ENCODE results near the gene MGA. TPM values are rescaled to one million over a fixed set of nuclear protein-coding genes. Genes with fewer than 3 reads are reported as not detected.

The MGA gene
- total RNA-seq, 2 experiments from 2014 or later = 36.1 to 37.1 TPM

DNA sequence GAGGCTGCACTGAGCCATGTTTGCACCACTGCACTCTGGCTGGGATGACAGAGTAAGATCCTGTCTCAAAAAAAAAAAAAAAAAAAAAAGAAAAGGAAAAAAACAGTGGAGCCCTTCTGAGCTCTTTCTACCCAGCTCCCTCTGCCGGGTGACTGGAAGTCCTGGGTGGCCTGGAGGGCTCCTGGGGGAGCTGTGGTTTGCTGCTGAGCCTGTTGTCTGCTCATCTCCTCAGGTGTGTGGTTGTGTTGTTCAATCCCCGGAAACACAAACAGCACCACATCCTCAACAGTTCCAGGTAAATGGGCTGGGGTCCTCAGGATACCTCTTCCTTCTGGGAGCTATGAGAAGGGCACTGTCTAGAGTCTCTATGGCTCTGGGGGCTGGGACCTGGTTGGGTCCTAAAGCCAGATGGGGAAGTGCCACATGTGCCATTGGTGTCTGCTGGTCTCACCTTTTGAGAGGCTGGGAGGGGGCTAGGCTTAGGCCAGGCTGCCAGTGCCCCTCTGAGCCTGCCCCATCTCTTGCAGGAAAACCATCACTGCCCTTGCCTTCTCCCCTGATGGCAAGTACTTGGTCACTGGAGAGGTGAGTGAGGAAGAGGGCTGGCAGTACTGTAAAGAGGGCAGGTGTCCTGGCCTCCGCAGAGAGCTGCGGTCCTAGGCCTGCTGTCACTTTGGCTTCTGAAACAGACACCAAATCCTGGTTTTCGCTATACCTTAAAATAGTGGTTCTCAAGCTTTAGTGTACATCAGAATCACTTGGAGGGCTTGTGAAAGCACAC, 150.6 kb downstream of the MGA start:
- Mint-ChIP-seq H3K36me3 (ENCODE audit: low read depth) (peaks cover 6% of the 10 kb centered on the region), H3K4me1 (ENCODE audit: low read depth) (peaks cover 35% of the 10 kb centered on the region), H3K27me3 (ENCODE audit: low read depth) (no peaks in the 10 kb centered on the region), H3K9me3 (ENCODE audit: insufficient read depth) (no peaks in the 10 kb centered on the region), H3K27ac (peak overlapping the region; percentile 69), H3K4me3 (no peak overlapping the region)
- ATAC-seq (peak; percentile 35), DNase-seq (no peak)
- ChIA-PET CTCF (interaction anchor here (0.8 to 8.1 kb wide), 32 partner anchors 9 to 368 kb away, joined by 3 to 333 read pairs (median 5); partner anchors contain the start of gene MAPKBP1), POLR2A (interaction anchor here (0.9 to 3.5 kb wide), 3 partner anchors 14 to 277 kb away, joined by 3 to 31 read pairs (median 3); partner anchors contain the start of gene MAPKBP1)

DNA sequence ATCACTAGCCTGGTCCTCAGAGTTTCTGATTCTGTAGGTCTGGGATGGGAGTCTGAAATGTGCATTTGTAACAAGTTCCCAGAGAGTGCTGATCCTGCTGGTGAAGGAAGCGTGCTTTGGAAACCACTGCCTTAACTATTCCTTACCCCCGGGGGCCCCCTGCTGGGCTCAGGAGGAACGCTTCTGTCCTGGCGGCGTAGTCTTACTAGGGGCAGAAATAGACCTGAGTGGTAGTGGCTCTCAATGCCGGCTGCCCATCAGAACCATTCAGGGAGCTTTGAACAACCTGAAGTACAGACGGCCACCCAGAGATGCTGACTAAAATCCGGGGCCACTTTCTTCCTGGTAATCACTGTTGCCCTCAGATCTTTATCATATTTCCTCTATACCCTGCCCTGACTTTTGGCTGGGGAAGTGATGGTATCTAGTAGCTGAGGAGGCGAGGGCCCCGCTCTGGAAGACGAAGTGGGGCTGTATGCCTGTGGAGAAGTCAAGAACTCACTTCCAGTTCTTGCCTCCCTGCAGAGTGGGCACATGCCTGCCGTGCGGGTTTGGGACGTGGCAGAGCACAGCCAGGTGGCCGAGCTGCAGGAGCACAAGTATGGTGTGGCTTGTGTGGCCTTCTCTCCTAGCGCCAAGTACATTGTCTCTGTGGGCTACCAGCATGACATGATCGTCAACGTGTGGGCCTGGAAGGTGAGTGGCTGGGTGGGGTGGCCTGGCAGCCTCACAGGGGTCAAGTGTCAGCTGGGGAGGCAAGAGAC, 151.4 kb downstream of the MGA start:
- peaks cover 7% of the 10 kb centered on the region for H3K36me3 Mint-ChIP-seq (ENCODE audit: low read depth)

DNA sequence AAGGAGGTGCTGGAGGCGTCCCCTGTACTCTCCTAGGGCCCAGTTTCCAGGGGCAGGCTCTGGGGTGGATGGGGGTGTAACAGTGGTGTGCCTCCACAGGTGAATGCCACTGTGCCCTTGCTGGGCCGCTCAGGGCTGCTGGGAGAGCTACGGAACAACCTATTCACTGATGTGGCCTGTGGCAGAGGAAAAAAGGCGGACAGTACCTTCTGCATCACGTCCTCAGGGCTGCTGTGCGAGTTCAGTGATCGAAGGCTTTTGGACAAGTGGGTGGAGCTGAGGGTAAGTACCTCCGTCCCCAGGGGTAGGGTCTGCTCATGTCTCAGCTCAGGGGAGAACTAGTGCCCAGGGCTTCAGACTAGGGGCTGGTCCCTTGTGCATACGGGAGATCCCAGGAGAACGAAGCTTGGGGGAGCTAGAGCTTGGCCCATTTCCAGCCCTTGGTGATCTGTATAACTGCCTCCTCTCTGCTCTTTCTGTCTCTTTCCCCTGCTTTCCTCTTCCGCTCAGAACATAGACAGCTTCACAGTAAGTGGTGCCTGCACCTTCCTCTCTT, 152.7 kb downstream of the MGA start:
- Mint-ChIP-seq H3K4me1 (ENCODE audit: low read depth) (peaks cover 33% of the 10 kb centered on the region), H3K27me3 (ENCODE audit: low read depth) (no peaks in the 10 kb centered on the region), H3K36me3 (ENCODE audit: low read depth) (peaks cover 13% of the 10 kb centered on the region), H3K4me3 (no peak overlapping the region), H3K9me3 (ENCODE audit: insufficient read depth) (no peaks in the 10 kb centered on the region), H3K27ac (no peak overlapping the region)
- CTCF ChIA-PET = interaction anchor here (0.8 to 8.1 kb wide), 15 partner anchors 15 to 370 kb away, joined by 3 to 333 read pairs (median 6); partner anchors contain the start of genes JMJD7 and MAPKBP1
- no peak for DNase-seq
- ATAC-seq = no peak
- POLR2A ChIA-PET = interaction anchor here (1.7 kb wide), 1 partner anchor 33 kb away, joined by 3 read pairs; no protein-coding TSS in a partner anchor

More for the DNA sequence above, 151.4 kb downstream of the MGA start:
- Mint-ChIP-seq H3K4me3 (no peak overlapping the region), H3K4me1 (ENCODE audit: low read depth) (peaks cover 34% of the 10 kb centered on the region), H3K9me3 (ENCODE audit: insufficient read depth) (no peaks in the 10 kb centered on the region), H3K27me3 (ENCODE audit: low read depth) (no peaks in the 10 kb centered on the region), H3K27ac (peak overlapping the region; percentile 69)
- DNase-seq (peak; percentile 80), ATAC-seq (peak; percentile 89)
- ChIA-PET CTCF (interaction anchor here (0.7 to 8.1 kb wide), 49 partner anchors 9 to 369 kb away, joined by 3 to 333 read pairs (median 4); partner anchors contain the start of genes JMJD7 and MAPKBP1), POLR2A (interaction anchor here (0.9 to 3.5 kb wide), 4 partner anchors 15 to 276 kb away, joined by 3 to 31 read pairs (median 3); partner anchors contain the start of gene MAPKBP1)

DNA sequence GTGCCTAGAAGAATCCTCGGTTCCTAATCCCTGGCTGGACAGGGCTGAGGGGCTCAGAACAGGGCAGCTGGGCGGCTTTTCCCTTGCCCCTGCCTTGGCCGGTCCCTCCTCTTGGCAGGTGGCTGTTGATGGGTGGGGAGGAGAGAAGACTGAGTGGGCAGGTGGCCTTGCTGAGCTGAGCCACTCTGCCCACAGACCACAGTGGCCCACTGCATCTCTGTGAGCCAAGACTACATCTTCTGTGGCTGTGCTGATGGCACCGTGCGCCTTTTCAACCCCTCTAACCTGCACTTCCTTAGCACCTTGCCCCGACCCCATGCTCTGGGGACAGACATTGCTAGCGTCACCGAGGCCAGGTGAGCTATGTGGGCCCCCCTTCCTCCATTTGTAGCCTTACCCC, 153.2 kb downstream of the MGA start:
- DNase-seq = no peak
- Mint-ChIP-seq H3K36me3 (ENCODE audit: low read depth) (peaks cover 13% of the 10 kb centered on the region), H3K27me3 (ENCODE audit: low read depth) (no peaks in the 10 kb centered on the region), H3K4me3 (no peak overlapping the region), H3K4me1 (ENCODE audit: low read depth) (peaks cover 33% of the 10 kb centered on the region), H3K9me3 (ENCODE audit: insufficient read depth) (no peaks in the 10 kb centered on the region), H3K27ac (no peak overlapping the region)
- ChIA-PET POLR2A (no interaction called here), CTCF (interaction anchor here (0.8 to 8.1 kb wide), 4 partner anchors 29 to 118 kb away, joined by 3 to 333 read pairs (median 5); partner anchors contain the start of gene MAPKBP1)
- ATAC-seq = no peak

DNA sequence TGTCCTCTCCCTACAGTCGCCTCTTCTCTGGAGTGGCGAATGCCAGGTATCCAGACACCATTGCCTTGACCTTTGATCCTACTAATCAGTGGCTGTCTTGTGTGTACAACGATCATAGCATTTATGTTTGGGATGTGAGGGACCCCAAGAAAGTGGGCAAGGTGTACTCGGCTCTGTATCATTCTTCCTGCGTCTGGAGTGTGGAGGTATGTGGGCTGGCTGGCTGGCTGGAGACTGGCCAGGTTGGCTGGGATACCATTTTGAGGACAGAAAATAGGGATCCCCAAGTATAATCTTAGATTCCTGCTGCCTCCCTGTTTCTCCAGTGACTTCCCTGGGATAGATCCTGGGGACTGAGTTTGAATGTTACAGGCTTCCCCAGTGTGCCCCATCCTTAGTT, 154.3 kb downstream of the MGA start:
- Mint-ChIP-seq H3K4me1 (ENCODE audit: low read depth) (peaks cover 29% of the 10 kb centered on the region), H3K27me3 (ENCODE audit: low read depth) (no peaks in the 10 kb centered on the region), H3K36me3 (ENCODE audit: low read depth) (peaks cover 17% of the 10 kb centered on the region), H3K4me3 (no peak overlapping the region), H3K27ac (no peak overlapping the region), H3K9me3 (ENCODE audit: insufficient read depth) (no peaks in the 10 kb centered on the region)
- CTCF ChIA-PET = interaction anchor here (1.1 to 8.1 kb wide), 2 partner anchors 30 to 39 kb away, joined by 3 to 333 read pairs; partner anchors contain the start of gene MAPKBP1
- POLR2A ChIA-PET = no interaction called here
- DNase-seq (no peak), ATAC-seq (no peak)

DNA sequence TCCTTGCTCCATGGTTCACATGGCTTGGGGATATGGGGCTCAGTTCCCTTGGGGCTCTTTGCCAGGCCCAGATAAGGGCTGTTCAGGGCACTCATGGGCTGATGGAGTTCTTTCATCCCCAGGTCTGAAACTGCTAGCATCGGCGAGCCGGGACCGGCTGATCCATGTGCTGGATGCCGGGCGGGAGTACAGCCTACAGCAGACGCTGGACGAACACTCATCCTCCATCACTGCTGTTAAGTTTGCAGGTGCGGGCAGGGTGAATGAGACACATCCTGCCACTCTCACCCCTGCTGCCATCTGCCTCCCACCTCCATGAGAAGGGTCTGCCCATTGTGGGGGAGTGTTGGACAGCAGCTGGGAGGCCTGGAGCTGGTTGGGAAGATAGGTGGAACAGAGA, 156.6 kb downstream of the MGA start:
- CTCF ChIA-PET = interaction anchor here (1.5 kb wide), 1 partner anchor 43 kb away, joined by 4 read pairs; the partner anchor contains the start of gene MAPKBP1
- Mint-ChIP-seq H3K27ac (no peak overlapping the region), H3K36me3 (ENCODE audit: low read depth) (peaks cover 23% of the 10 kb centered on the region)

DNA sequence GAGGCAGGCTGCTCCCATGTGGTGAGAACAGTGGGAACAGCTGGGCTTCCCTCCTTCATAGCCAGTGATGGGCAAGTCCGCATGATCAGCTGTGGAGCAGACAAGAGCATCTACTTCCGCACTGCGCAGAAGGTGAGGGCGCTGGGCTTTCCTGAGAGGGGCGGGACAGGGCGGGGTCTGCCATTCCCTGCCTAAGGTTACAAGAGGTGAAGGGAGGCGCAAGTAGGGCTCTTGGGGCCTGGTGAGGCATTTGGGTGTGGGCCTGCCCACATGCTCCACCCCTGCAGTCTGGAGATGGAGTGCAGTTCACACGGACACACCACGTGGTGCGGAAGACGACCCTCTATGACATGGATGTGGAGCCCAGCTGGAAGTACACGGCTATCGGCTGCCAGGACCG, 157.1 kb downstream of the MGA start:
- Mint-ChIP-seq H3K27me3 (ENCODE audit: low read depth) (no peaks in the 10 kb centered on the region), H3K36me3 (ENCODE audit: low read depth) (peaks cover 23% of the 10 kb centered on the region), H3K4me3 (no peak overlapping the region), H3K9me3 (ENCODE audit: insufficient read depth) (no peaks in the 10 kb centered on the region), H3K27ac (no peak overlapping the region), H3K4me1 (ENCODE audit: low read depth) (peaks cover 2% of the 10 kb centered on the region)
- DNase-seq (no peak), ATAC-seq (no peak)
- POLR2A ChIA-PET = no interaction called here
- CTCF ChIA-PET = interaction anchor here (1.1 to 1.5 kb wide), 3 partner anchors 40 to 45 kb away, joined by 3 to 5 read pairs (median 4); partner anchors contain the start of gene MAPKBP1

More for the DNA sequence above, 156.6 kb downstream of the MGA start:
- POLR2A ChIA-PET = no interaction called here
- Mint-ChIP-seq H3K4me3 (no peak overlapping the region), H3K4me1 (ENCODE audit: low read depth) (peaks cover 7% of the 10 kb centered on the region), H3K27me3 (ENCODE audit: low read depth) (no peaks in the 10 kb centered on the region), H3K9me3 (ENCODE audit: insufficient read depth) (no peaks in the 10 kb centered on the region)
- DNase-seq (no peak), ATAC-seq (no peak)

DNA sequence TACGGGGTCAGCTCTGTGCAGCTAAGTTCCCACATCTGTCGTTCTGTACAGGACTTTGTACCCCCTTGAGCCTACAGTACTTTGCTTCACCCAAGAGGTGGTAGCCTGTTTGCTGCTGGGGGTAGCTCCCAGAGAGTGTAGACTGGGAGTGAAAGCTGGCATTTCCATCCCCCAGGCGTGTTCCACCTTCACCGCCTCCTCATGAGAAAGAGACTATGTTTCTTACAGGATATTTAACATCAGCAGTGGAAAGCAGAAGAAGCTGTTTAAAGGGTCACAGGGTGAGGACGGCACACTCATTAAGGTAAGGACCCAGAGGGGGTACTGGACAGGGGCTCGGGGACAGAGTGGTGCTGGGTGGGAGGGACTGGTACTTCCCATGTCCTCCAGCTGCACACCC, 157.6 kb downstream of the MGA start:
- no peak overlapping the region for H3K27ac Mint-ChIP-seq
- no peak for ATAC-seq
- POLR2A ChIA-PET = interaction anchor here (0.8 kb wide), 1 partner anchor 44 kb away, joined by 3 read pairs; the partner anchor contains the start of gene MAPKBP1

DNA sequence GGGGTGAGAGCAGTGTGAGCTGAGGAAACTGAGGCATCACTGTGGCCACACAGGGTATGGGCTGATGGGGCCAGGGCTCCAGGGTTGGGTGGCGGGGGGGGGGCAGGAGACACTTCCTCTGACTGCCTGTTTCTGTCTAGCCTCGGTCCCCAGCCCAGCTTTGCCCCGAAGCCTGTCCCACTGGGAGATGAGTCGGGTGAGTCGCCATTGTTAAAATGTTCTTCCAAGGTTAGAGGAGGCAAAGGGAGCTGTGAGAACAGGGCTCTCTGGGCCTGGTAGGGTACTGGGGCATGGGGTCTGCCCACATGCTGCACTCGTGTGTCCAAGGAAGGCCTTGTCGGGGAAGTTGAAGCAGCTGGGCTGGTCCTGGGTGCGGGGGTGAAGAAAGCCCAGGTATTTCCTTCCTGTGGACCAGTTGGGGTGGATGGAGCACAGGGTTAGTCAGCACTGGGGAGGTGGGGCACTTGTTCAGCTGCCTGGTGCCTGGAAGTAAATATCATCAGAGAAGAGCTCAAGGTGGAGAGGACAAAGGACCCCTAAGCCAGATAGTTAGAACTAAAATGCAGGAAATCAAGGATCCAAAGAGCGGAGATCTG, 159.3 kb downstream of the MGA start:
- CTCF ChIA-PET = interaction anchor here (1.3 to 3.3 kb wide), 3 partner anchors 8 to 46 kb away, joined by 3 to 19 read pairs (median 9); partner anchors contain the start of gene MAPKBP1
- Mint-ChIP-seq H3K4me1 (ENCODE audit: low read depth) (no peaks in the 10 kb centered on the region), H3K4me3 (no peak overlapping the region), H3K27me3 (ENCODE audit: low read depth) (no peaks in the 10 kb centered on the region), H3K27ac (no peak overlapping the region), H3K9me3 (ENCODE audit: insufficient read depth) (no peaks in the 10 kb centered on the region), H3K36me3 (ENCODE audit: low read depth) (peaks cover 30% of the 10 kb centered on the region)
- ATAC-seq (no peak), DNase-seq (no peak)
- POLR2A ChIA-PET = no interaction called here

More for the DNA sequence above, 157.6 kb downstream of the MGA start:
- peaks cover 23% of the 10 kb centered on the region for H3K36me3 Mint-ChIP-seq (ENCODE audit: low read depth)
- no peak overlapping the region for H3K4me3 Mint-ChIP-seq
- CTCF ChIA-PET = interaction anchor here (1.1 to 1.5 kb wide), 3 partner anchors 40 to 45 kb away, joined by 3 to 5 read pairs (median 4); partner anchors contain the start of gene MAPKBP1
- DNase-seq = no peak
- no peaks in the 10 kb centered on the region for H3K9me3 Mint-ChIP-seq (ENCODE audit: insufficient read depth)
- no peaks in the 10 kb centered on the region for H3K27me3 Mint-ChIP-seq (ENCODE audit: low read depth)
- H3K4me1 Mint-ChIP-seq (ENCODE audit: low read depth) = no peaks in the 10 kb centered on the region

DNA sequence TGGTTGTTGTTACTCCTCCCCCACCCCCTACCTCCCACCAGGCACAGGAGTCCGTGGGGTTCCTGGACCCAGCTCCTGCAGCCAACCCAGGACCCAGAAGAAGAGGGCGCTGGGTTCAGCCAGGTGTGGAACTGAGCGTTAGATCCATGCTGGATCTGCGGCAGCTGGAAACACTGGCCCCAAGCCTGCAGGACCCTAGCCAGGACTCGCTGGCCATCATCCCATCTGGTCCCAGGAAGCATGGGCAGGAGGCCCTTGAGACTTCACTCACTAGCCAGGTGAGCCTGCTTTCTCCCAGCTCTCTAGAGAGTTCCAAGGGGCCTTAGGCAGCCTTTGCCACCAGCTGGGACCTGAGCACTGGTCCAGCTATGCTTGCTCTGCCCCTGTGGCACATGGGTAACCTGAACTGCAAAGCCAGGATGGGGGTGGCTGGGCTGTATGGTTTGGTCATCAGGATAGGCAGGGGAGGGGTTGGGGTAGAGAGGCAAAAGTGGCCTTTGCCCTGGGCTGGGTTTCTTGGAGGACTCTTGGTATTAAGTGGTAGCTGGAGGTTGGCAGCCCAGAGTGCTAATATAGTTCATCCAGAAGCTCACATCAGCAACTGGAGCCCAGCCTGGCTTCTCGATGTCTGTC, 160.7 kb downstream of the MGA start:
- H3K27me3 Mint-ChIP-seq (ENCODE audit: low read depth) = no peaks in the 10 kb centered on the region
- ChIA-PET POLR2A (no interaction called here), CTCF (interaction anchor here (1.0 to 3.3 kb wide), 5 partner anchors 9 to 125 kb away, joined by 3 to 19 read pairs (median 5); partner anchors contain the start of gene MAPKBP1)
- no peak overlapping the region for H3K27ac Mint-ChIP-seq
- ATAC-seq (no peak), DNase-seq (no peak)
- H3K4me1 Mint-ChIP-seq (ENCODE audit: low read depth) = no peaks in the 10 kb centered on the region
- H3K4me3 Mint-ChIP-seq = no peak overlapping the region
- peaks cover 28% of the 10 kb centered on the region for H3K36me3 Mint-ChIP-seq (ENCODE audit: low read depth)
- H3K9me3 Mint-ChIP-seq (ENCODE audit: insufficient read depth) = no peaks in the 10 kb centered on the region

Data from activated CD8-positive, alpha-beta T cell treated with anti-CD3 and anti-CD28 coated beads, Interleukin-2, amount 10 ng/mL, durations not matched to agents 7 days and 5 days (primary cell).